Liver (tissue), 3 donors: ENCODE data around the gene OGFOD3.

Source experiments
- ATF3 ChIP-seq: IDR thresholded peaks from 2 replicates; pipeline ENCODE4 v1.6.1; 2016; ENCODE audit warnings: antibody characterized with exemption
- CTCF ChIP-seq: fragments of 150-350 bp; IDR thresholded peaks from 2 replicates; pipeline ENCODE4 v1.5.1; 2017; ENCODE audit warnings: improper control_type of control experiment, low read depth, low read length; ENCODE audit not compliant: missing input control
- EGR1 ChIP-seq, 2 donors: IDR thresholded peaks; 2 replicates each; pipeline ENCODE4 v1.6.1; 2016 to 2018; ENCODE audit warnings: antibody characterized with exemption in 2 of 2, low read depth in 2 of 2
- GABPA ChIP-seq, 2 donors: IDR thresholded peaks in 1 of 2; conservative IDR thresholded peaks in 1 of 2; 2 replicates each; pipeline ENCODE4 v1.6.1; 2016; ENCODE audit warnings: antibody characterized with exemption in 2 of 2, mild to moderate bottlenecking in 1 of 2, moderate library complexity in 1 of 2
- MAX ChIP-seq: IDR thresholded peaks from 2 replicates; pipeline ENCODE4 v1.6.1; 2016; ENCODE audit warnings: antibody characterized with exemption
- donor health status: healthy.
- donor health status: healthy.

GRCh38 chr17:82371333-82372248 lies 46.8 kb downstream of the OGFOD3 start, which contains the start of gene UTS2R:
- TF ChIP-seq CTCF = no peak
- no peak for TF ChIP-seq ATF3
- no peak for TF ChIP-seq EGR1 (IDR thresholded peaks at IDR 0.05; ENCODE audit: low read depth in 2 of 2)
- no peak for TF ChIP-seq GABPA (IDR thresholded peaks at IDR 0.05 in 1 of 2, conservative IDR thresholded peaks at IDR 0.05 in 1 of 2)
- no peak for TF ChIP-seq MAX
